VCaP (cell line): ENCODE measurements around the gene KRT82.
"Not testable (repeated sequence)": the region's sequence is repeated elsewhere in the genome, so short reads cannot be mapped to it uniquely, and the experiment has no call there.

Experiments
- H3K27ac ChIP-seq: fragments of 450-650 bp; 2 replicates; pipeline ENCODE4 v1.5.1; 2017
- CTCF ChIP-seq: fragments of 450-650 bp; conservative IDR thresholded peaks from 2 replicates; pipeline ENCODE4 v1.5.1; 2017; ENCODE audit warnings: mild to moderate bottlenecking, moderate library complexity

The KRT82 gene

GRCh38 chr12:52415870-52416750 is 10.0 kb upstream of the KRT82 start:
- TF ChIP-seq CTCF, result no peak
- H3K27ac ChIP-seq, result no peak overlapping the region

GRCh38 chr12:52414936-52415335 is 8.8 kb upstream of the KRT82 start:
- no peak overlapping the region for H3K27ac ChIP-seq
- no peak for TF ChIP-seq CTCF

- no peak overlapping the region for H3K27ac ChIP-seq
- no peak for TF ChIP-seq CTCF
These were observed 7.7 kb upstream of the KRT82 start for GRCh38 chr12:52413782-52414345.

GRCh38 chr12:52413202-52413601 is 7.1 kb upstream of the KRT82 start:
- H3K27ac ChIP-seq, result no peak overlapping the region
- no peak for TF ChIP-seq CTCF

GRCh38 chr12:52411815-52412214 is 5.7 kb upstream of the KRT82 start:
- H3K27ac ChIP-seq, result no peak overlapping the region
- TF ChIP-seq CTCF, result no peak

GRCh38 chr12:52410589-52411248 is 4.6 kb upstream of the KRT82 start:
- not testable (repeated sequence) for H3K27ac ChIP-seq

- H3K27ac ChIP-seq, result no peak overlapping the region
- no peak for TF ChIP-seq CTCF
These were observed 1.8 kb upstream of the KRT82 start for GRCh38 chr12:52407918-52408317.
